Measurements from ENCODE around the gene SPIRE1. TPM values are rescaled to one million over a fixed set of nuclear protein-coding genes. Genes with fewer than 3 reads are reported as not detected.

SPIRE1 gene
- total and polyA plus RNA-seq, 2 of the 4 experiments (the other 2 are of a cell fraction) = 11.6 to 31.4 TPM

DNA sequence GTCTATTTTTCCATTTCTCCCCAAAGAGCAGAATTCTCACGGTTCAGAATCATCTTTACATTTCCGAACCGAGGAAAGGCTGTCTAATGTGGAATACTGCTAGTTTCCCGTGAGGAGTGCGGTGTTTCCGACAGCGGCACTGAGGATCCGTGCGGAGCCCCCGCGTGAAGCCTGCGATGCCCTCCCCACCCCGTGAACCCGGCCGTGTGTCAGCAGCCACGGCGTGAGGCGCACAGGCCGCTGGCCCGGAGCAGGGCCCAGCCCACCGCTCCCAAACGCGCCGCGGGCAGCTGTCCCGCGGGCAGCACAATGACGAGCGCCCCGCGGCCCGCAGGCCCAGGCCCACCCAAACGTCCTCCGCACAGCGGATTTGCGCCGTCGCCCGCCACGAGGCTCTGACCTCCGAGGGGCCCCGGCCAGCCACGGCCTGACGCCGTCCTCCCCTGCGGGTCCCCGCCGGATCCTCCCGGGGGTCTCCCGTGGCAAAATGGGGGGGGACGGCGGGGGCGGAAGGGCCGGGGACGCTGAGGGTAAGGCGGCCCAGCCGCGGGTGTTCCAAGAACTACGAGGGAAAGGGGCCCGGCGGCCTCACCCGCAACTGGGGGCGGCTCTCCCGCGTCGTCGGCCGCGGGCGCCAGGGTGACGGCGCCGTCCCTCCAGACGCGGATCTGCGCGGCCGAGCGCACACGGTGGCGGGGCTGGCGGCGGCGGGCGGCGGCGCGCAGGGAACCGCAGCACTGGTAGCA is 796 bp downstream of the SPIRE1 start:
- Histone ChIP-seq H3K4ac (ENCODE audit: low read depth, low read length) (peak overlapping the region; percentile 87), H3K9me1 (ENCODE audit: insufficient read depth, low read length) (peaks cover 5% of the 10 kb centered on the region), H2BK120ac (ENCODE audit: low read depth, low read length) (0 out of 2 replicates have a peak overlapping the region, but pooled peaks have one; percentile 27), H3K9me3 (ENCODE audit: control insufficient read depth, insufficient read depth, low read length) (no peaks in the 10 kb centered on the region), H3K4me3 (ENCODE audit: insufficient read depth, low read depth, low read length) (peak overlapping the region; percentile 91), H4K8ac (ENCODE audit: low read depth in 2 of 2, low read length in 2 of 2) (peak overlapping the region in 1 of 2 experiments; percentile 85; a peak in 2 of 4 replicates), H3K27ac (ENCODE audit: insufficient read depth, low read length) (peak overlapping the region; percentile 69), H4K20me1 (ENCODE audit: insufficient read depth, low read length) (peaks cover 21% of the 10 kb centered on the region), H3K36me3 (ENCODE audit: control insufficient read depth, insufficient read depth, low read length) (no peaks in the 10 kb centered on the region), H4K5ac (ENCODE audit: low read depth, low read length) (0 out of 2 replicates have a peak overlapping the region, but pooled peaks have one; percentile 41), H3K4me2 (ENCODE audit: low read depth, low read length) (peak overlapping the region; percentile 90), H3K79me1 (ENCODE audit: low read depth in 1 of 2, low read length in 2 of 2) (peaks cover 0 to 28% of the 10 kb centered on the region in 2 experiments; a peak in 2 of 4 replicates), H3K4me1 (ENCODE audit: control insufficient read depth, insufficient read depth, low read length) (peaks cover 4% of the 10 kb centered on the region), H2BK5ac (ENCODE audit: low read depth, low read length, poor library complexity, severe bottlenecking) (peak overlapping the region; percentile 70), H2AK9ac (replicated peaks; ENCODE audit: low read depth, low read length, poor library complexity) (peak overlapping the region; percentile 95), H3K23ac (ENCODE audit: low read depth, low read length) (peak overlapping the region; percentile 96), H3K27me3 (ENCODE audit: control insufficient read depth, insufficient read depth, low read length) (no peaks in the 10 kb centered on the region), H3K56ac (ENCODE audit: extremely low read depth, insufficient read depth, low read length) (peak overlapping the region; percentile 47), H3K14ac (replicated peaks; ENCODE audit: low read depth, low read length) (peak overlapping the region; percentile 98), H4K91ac (ENCODE audit: insufficient read depth, low read depth, low read length) (peak overlapping the region; percentile 62), H3K9ac (ENCODE audit: low read depth, low read length) (peak overlapping the region; percentile 88), H2AK5ac (ENCODE audit: low read depth, low read length) (no peak overlapping the region), H2BK20ac (ENCODE audit: low read depth, low read length) (no peak overlapping the region), H3K18ac (ENCODE audit: low read depth, low read length) (peak overlapping the region; percentile 64), H2AFZ (replicated peaks; ENCODE audit: low read length, poor library complexity) (peak overlapping the region; percentile 95), H2BK15ac (ENCODE audit: low read depth, low read length) (peak overlapping the region; percentile 30; the same call in 1 of the 3 replicates)
- dilution Hi-C loops (cut with HindIII; ENCODE audit: low sequenced_read_pairs, unreplicated experiment) (no loop called here), in situ Hi-C loops (cut with MboI; ENCODE audit: low sequenced_read_pairs) (no loop called here), intact Hi-C loops (cut with micrococcal nuclease) (loop anchor here (5.0 kb wide), 2 partner anchors 250 to 280 kb away; partner anchors contain the start of genes AFG3L2 and PRELID3A)
- ChIA-PET CTCF (interaction anchor here (0.5 kb wide), 1 partner anchor 326 kb away, joined by 4 read pairs; no protein-coding TSS in a partner anchor), POLR2A (ENCODE audit: unreplicated experiment) (no interaction called here)
- 4% methylated on average over 21 of the region's 89 CpGs; no CpG with 5 or more reads in 1 of the 2 experiments for WGBS, 2 experiments (ENCODE audit: extremely low coverage in 2 of 2, insufficient read length in 1 of 2)
- no TSS peak for BruUV-seq (replicated peaks)
- TF ChIP-seq POLR2A (IDR thresholded peaks at IDR 0.05; ENCODE audit: low read depth, low read length) (peak; percentile 71), CHD1 (IDR thresholded peaks at IDR 0.05; ENCODE audit: low read depth, low read length) (no peak), MAZ (IDR thresholded peaks at IDR 0.05; ENCODE audit: borderline replicate concordance, low read depth, low read length) (peak; percentile 25; the same call in 1 of the 2 replicates), FOS (IDR thresholded peaks at IDR 0.05; ENCODE audit: low read depth, low read length) (no peak), CEBPB (IDR thresholded peaks at IDR 0.05; ENCODE audit: low read depth, low read length) (no peak), MXI1 (IDR thresholded peaks at IDR 0.05; ENCODE audit: borderline replicate concordance, low read depth, low read length) (peak; percentile 66; the same call in 1 of the 2 replicates), MAFK (IDR thresholded peaks at IDR 0.05; ENCODE audit: low read depth, low read length) (no peak), RCOR1 (IDR thresholded peaks at IDR 0.05; ENCODE audit: insufficient replicate concordance, low read length) (no peak)
- TF ChIP-seq, protein P1, sequence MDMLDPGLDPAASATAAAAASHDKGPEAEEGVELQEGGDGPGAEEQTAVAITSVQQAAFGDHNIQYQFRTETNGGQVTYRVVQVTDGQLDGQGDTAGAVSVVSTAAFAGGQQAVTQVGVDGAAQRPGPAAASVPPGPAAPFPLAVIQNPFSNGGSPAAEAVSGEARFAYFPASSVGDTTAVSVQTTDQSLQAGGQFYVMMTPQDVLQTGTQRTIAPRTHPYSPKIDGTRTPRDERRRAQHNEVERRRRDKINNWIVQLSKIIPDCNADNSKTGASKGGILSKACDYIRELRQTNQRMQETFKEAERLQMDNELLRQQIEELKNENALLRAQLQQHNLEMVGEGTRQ (IDR thresholded peaks at IDR 0.05; ENCODE audit: low read depth, low read length) = no peak
- TF ChIP-seq, protein P2, sequence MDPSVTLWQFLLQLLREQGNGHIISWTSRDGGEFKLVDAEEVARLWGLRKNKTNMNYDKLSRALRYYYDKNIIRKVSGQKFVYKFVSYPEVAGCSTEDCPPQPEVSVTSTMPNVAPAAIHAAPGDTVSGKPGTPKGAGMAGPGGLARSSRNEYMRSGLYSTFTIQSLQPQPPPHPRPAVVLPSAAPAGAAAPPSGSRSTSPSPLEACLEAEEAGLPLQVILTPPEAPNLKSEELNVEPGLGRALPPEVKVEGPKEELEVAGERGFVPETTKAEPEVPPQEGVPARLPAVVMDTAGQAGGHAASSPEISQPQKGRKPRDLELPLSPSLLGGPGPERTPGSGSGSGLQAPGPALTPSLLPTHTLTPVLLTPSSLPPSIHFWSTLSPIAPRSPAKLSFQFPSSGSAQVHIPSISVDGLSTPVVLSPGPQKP (IDR thresholded peaks at IDR 0.05; ENCODE audit: borderline replicate concordance, low read depth, low read length) = no peak
- DNase-seq = peak; percentile 48
- peak; percentile 58 for ATAC-seq (ENCODE audit: low read depth)

Data from IMR-90 (cell line).